Right ventricle myocardium superior (tissue), 1 donor: ENCODE measurements around the gene AOPEP. TPM values are rescaled to one million over a fixed set of nuclear protein-coding genes. Genes with fewer than 3 reads are reported as not detected.

Experiments used
- ATAC-seq: fragments of 200-7000 bp; cut with Tn5 transposase; one replicate; pipeline ENCODE4 v1.9.1; 2020; ENCODE audit warnings: mild to moderate bottlenecking; ENCODE audit not compliant: poor library complexity
- DNase-seq: peaks from one replicate; pipeline ENCODE4 v3.0.0-alpha.2; 2020
- intact Hi-C: fragments of 100-400 bp; cut with DNase I; formaldehyde crosslinking; loops from one replicate; pipeline ENCODE4 v1.11.2; 2022
- total RNA-seq: library from RNA; stranded (reverse); fragmentation: NEBNext Ultra II Directional; extraction: Animal tissue kit (Norgen Biotek cat#: 25700); gene quantifications from one replicate; pipeline ENCODE4 v1.2.1, GENCODE V29; 2021
- donor health status: DM: no; HTN: yes; CAD: no; lungs with severe emphysema.

AOPEP gene
- total RNA-seq, 1 donor from 2014 or later: 158 TPM

- ATAC-seq (no peak), DNase-seq (no peak)
- intact Hi-C loops: no loop called here
Observed at GRCh38 chr9:94800424-94801117, 74.1 kb downstream of the AOPEP start.

GRCh38 chr9:94801234-94801633 lies 74.7 kb downstream of the AOPEP start:
- DNase-seq (no peak), ATAC-seq (no peak)
- intact Hi-C loops: no loop called here

GRCh38 chr9:94801681-94802080 lies 75.2 kb downstream of the AOPEP start:
- ATAC-seq (no peak), DNase-seq (no peak)
- intact Hi-C loops: no loop called here

GRCh38 chr9:94802251-94802650 lies 75.8 kb downstream of the AOPEP start:
- DNase-seq (no peak), ATAC-seq (no peak)
- intact Hi-C loops: no loop called here

- intact Hi-C loops: no loop called here
- DNase-seq: no peak
- ATAC-seq: no peak
Observed at GRCh38 chr9:94802793-94803192, 76.3 kb downstream of the AOPEP start.

- intact Hi-C loops: no loop called here
- no peak for ATAC-seq
Observed at GRCh38 chr9:94804316-94804715, 77.8 kb downstream of the AOPEP start.

GRCh38 chr9:94805051-94805489 lies 78.6 kb downstream of the AOPEP start:
- DNase-seq (no peak), ATAC-seq (no peak)
- intact Hi-C loops: no loop called here

More at GRCh38 chr9:94804316-94804715, 77.8 kb downstream of the AOPEP start:
- DNase-seq: no peak

- DNase-seq (no peak), ATAC-seq (peak; percentile 42)
- intact Hi-C loops: no loop called here
Observed at GRCh38 chr9:94805585-94805984, 79.1 kb downstream of the AOPEP start.

DNA sequence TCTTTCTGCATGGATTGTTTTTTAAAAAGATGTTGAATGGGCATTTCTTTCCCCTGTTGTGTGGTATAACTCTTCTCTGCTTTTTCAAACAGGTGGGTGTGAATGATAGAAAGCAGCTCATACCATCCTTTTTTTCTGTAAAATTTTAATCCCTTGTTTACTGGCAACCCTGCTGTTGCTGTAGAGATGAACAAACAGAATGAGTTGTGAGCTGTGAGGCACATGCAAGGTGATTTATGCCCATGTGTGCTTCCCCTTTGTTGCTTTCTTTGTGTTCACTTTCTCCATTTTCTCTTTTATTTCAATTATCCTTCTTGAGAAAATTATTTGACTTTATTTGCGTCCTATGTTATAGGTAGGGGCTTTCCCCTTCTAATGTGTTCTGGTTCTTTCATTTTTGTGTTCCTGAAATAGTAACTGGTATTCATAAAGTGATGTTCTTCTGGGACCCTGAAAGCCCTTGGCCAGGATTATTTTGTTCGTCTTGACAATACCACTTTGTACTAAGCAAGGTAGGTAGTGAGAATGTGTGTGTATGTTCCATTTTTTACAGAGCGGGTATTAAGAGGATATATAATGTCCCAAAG lies 79.9 kb downstream of the AOPEP start:
- no peak for DNase-seq
- intact Hi-C loops: no loop called here
- ATAC-seq: no peak

DNA sequence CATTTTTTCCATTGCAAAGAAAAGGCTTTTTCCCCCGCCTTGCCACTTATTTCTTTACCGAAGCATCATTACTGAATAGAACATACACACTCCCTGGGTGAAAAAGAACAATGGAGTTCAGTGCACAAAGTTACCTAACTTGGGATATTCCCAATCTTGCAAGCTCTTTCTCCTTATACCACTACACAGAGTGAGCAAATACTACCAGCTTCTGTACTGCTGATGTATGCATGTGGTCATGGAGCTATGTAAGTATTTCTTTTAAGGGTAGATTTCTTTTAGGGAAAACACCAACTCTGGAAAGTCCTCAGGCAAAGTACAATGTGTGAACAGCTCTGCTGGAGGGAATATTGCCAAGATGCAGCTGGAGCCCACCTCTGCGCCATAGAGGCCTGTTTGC lies 81.1 kb downstream of the AOPEP start:
- intact Hi-C loops: no loop called here
- no peak for ATAC-seq

GRCh38 chr9:94808926-94809700 lies 82.6 kb downstream of the AOPEP start:
- no peak for DNase-seq
- intact Hi-C loops: no loop called here
- no peak for ATAC-seq

More for the DNA sequence above, 81.1 kb downstream of the AOPEP start:
- no peak for DNase-seq

DNA sequence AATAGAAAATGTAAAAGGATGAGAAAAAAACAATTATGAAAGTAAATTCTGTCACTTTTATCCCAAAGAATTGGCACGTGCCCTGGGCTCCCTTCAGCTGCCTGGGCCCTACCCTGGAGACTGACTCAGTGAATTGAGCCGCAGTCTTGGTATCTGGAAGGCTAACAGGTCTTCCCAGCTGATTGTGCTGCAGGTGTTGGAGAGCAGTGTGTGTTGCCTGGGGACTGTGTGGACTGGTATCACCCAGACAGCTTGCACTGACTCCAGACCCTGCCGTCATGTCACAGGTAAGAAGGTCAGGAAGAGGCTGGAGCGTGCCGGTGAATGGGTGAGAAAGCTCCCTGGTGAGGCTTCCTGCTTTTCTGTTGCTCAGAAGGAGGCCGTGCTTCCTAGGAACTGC lies 83.3 kb downstream of the AOPEP start:
- intact Hi-C loops: no loop called here
- ATAC-seq (no peak), DNase-seq (no peak)

DNA sequence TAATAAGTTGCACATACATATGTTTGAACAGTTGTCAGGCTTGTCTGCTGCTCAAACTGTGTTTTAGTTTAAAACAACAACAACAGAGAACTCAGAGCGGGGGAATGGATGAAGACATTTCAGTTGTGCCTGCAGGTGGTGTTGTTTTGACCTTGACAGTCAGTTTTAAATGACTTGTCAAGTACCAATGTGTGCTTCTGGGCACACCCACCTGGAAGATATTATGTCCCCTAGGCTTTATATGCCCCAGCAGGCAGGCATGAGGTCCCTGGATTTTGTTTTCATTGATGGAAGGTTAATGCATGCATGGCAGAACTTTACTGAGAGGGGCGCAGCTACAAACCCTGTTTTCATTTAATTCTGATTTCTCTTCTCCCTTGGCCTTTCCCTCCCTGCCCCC lies 84.6 kb downstream of the AOPEP start:
- ATAC-seq (no peak), DNase-seq (no peak)
- intact Hi-C loops: no loop called here

- intact Hi-C loops: no loop called here
- ATAC-seq (peak; percentile 55), DNase-seq (no peak)
Observed at GRCh38 chr9:94812343-94812742, 85.8 kb downstream of the AOPEP start.

DNA sequence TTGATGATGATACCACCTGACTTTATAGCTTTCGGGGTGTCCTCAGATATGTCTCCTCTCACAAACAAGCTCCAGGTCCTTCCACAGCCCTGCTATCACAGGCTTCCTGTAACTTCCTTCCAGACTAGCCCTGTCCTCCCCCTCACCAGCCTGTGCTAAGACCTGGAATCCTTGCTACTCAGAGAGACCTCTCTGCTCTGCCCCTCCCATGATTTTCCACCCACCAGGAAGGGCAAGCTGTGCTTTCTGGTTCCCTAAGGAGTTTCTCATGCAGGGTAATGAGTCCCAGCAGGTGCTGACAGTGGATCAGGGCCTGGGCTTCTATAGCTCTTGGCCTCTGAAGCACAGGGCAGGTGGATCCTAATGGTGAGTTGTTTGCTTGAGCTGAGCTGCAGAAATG lies 86.9 kb downstream of the AOPEP start:
- no peak for DNase-seq
- intact Hi-C loops: no loop called here
- no peak for ATAC-seq

GRCh38 chr9:94817291-94818177 lies 91.0 kb downstream of the AOPEP start:
- ATAC-seq: no peak
- intact Hi-C loops: no loop called here
- DNase-seq: no peak

GRCh38 chr9:94818178-94818541 lies 91.7 kb downstream of the AOPEP start:
- ATAC-seq (no peak), DNase-seq (no peak)
- intact Hi-C loops: no loop called here

DNA sequence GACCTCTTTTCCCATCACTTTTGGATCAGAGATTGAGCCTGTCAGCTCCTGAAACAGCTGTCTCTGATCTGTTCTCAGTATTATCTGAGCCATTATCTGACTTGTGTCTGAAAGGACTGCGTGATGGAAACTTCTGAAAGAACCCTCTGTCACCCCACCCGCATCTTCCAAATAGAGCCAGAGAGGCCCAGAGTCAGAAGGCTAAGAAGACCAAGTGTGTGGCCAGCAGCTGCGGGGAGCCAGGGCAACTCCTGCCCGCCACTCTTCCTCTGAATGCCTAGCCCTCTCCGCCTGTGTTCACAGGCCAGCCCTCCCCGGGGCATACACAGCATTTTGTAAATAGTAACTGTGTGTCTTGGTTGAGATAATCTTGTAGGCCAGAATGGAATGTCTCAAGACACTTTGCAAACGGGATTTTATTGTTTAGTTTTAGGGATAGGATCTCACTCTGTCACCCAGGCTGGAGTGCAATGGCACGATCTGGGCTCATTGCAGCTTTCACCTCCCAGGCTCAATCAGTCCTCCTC lies 92.7 kb downstream of the AOPEP start:
- peak; percentile 80 for ATAC-seq
- intact Hi-C loops: no loop called here

More for the DNA sequence above, 92.7 kb downstream of the AOPEP start:
- peak; percentile 58 for DNase-seq
